Left lung (tissue), 10 donors: Measurements from ENCODE around the gene NMRK2. TPM values are rescaled to one million over a fixed set of nuclear protein-coding genes. Genes with fewer than 3 reads are reported as not detected.

Source experiments
- ATAC-seq: fragments of 200-7000 bp; cut with Tn5 transposase; one replicate; pipeline ENCODE4 v1.9.1; 2020; ENCODE audit warnings: moderate library complexity
- DNase-seq, 4 donors: peaks; one replicate each; pipeline ENCODE4 v3.0.0-alpha.2; 2013 to 2020
- H3K27ac ChIP-seq, 2 donors: fragments of 200-600 bp; sonication (generic) in 1 of 2; one replicate each; pipeline versions ENCODE4 v1.5.0 to v1.8.0; 2020 to 2021
- H3K27me3 ChIP-seq, 2 donors: fragments of 200-600 bp; sonication (generic) in 1 of 2; one replicate each; pipeline versions ENCODE4 v1.5.0 to v1.8.0; 2020 to 2021
- H3K36me3 ChIP-seq, 2 donors: fragments of 200-600 bp; sonication (generic) in 1 of 2; one replicate each; pipeline versions ENCODE4 v1.5.0 to v1.8.0; 2020 to 2021
- H3K4me1 ChIP-seq, 2 donors: fragments of 200-600 bp; one replicate each; pipeline ENCODE4 v1.8.0; 2021
- H3K4me3 ChIP-seq, 2 donors: fragments of 200-600 bp; sonication (generic) in 1 of 2; one replicate each; pipeline versions ENCODE4 v1.5.0 to v1.8.0; 2020 to 2021; ENCODE audit warnings: mild to moderate bottlenecking in 1 of 2
- H3K9me3 ChIP-seq, 2 donors: fragments of 200-600 bp; sonication (generic) in 1 of 2; one replicate each; pipeline versions ENCODE4 v1.5.0 to v1.8.0; 2020 to 2021
- CTCF ChIP-seq, 2 donors: fragments of 200-600 bp; sonication (generic) in 1 of 2; IDR thresholded peaks; one replicate each; pipeline versions ENCODE4 v1.5.0 to v1.8.0; 2021; ENCODE audit warnings: antibody characterized with exemption in 2 of 2
- intact Hi-C, 2 donors: fragments of 100-400 bp; cut with DNase I; formaldehyde crosslinking; loops; one replicate each; pipeline versions ENCODE4 v1.11.2 to v1.14.2; 2022
- polyA plus RNA-seq, 6 donors: library from polyadenylated mRNA; unstranded; fragments of 120-200 nt; gene quantifications; one replicate each; pipeline ENCODE4 v1.2.1, GENCODE V29; 2013; ENCODE audit not compliant: insufficient read length in 6 of 6
- total RNA-seq, 2 donors: library from RNA; stranded (reverse); fragmentation: NEBNext Ultra II Directional; extraction: Animal tissue kit (Norgen Biotek cat#: 25700); gene quantifications; one replicate each; pipeline ENCODE4 v1.2.1, GENCODE V29; 2021
- donor health status: DM: no; HTN: yes; CAD: no.
- donor health status: DM: no; HTN: no; CAD: no.

Gene NMRK2
- total and polyA plus RNA-seq, 8 donors = 0.32 to 0.50 TPM; not detected in 6

DNA sequence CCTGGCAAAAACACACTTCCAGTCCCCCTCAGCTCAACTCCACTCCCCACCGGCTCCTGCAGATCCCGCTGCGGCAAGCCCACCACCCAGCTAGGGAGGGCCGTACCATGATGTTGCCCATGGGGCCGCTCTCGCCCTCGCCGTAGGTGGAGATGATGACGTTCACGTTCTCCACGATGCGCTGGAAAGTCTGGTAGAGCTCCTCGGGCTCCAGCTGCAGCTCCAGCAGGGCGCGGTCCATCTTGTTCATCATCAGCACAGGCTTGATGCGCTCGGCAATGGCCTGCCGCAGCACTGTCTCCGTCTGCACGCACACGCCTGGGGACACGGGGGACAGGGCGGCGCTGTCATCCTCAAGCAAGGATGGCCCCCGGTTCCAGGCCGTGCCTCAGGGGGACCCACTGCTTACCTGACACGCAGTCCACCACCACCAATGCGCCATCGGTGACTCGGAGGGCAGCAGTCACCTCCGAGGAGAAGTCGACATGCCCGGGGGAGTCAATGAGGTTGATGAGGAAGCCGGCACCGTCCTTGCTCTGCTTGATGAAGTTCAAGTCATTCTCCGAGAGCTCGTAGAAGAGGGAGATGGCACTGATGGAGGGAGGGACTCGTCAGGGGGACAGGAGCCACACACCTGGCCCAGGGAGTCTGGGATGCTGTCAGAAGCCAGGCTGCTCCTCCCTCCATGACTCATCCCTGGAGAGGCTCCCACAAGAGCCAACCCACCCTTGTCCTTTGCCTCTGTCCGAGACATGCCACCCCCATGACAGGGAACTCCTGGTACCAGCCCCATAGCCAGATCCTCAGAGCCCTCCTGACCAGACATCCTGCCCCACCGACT, 50.1 kb downstream of the NMRK2 start:
- no peak for TF ChIP-seq CTCF (IDR thresholded peaks at IDR 0.05)
- intact Hi-C loops = no loop called here
- DNase-seq (no peak), ATAC-seq (no peak)
- no peaks in the 10 kb centered on the region for H3K27me3 ChIP-seq
- H3K36me3 ChIP-seq = peaks cover 19 to 64% of the 10 kb centered on the region in 2 donors
- no peak overlapping the region for H3K27ac ChIP-seq
- H3K4me3 ChIP-seq = peak overlapping the region in 1 of 2 donors; percentile 94
- no peaks in the 10 kb centered on the region for H3K9me3 ChIP-seq
- peaks cover 20 to 79% of the 10 kb centered on the region in 2 donors for H3K4me1 ChIP-seq

- H3K4me3 ChIP-seq = peak overlapping the region; percentile 79 to 94
- H3K9me3 ChIP-seq = no peaks in the 10 kb centered on the region
- DNase-seq (no peak), ATAC-seq (no peak)
- intact Hi-C loops = no loop called here
- TF ChIP-seq CTCF (IDR thresholded peaks at IDR 0.05) = no peak
- peaks cover 19 to 58% of the 10 kb centered on the region in 2 donors for H3K36me3 ChIP-seq
- H3K27ac ChIP-seq = peak overlapping the region in 1 of 2 donors; percentile 96
- H3K4me1 ChIP-seq = peaks cover 20 to 83% of the 10 kb centered on the region in 2 donors
- H3K27me3 ChIP-seq = no peaks in the 10 kb centered on the region
These were observed 50.7 kb downstream of the NMRK2 start for GRCh38 chr19:3983542-3983914.

DNA sequence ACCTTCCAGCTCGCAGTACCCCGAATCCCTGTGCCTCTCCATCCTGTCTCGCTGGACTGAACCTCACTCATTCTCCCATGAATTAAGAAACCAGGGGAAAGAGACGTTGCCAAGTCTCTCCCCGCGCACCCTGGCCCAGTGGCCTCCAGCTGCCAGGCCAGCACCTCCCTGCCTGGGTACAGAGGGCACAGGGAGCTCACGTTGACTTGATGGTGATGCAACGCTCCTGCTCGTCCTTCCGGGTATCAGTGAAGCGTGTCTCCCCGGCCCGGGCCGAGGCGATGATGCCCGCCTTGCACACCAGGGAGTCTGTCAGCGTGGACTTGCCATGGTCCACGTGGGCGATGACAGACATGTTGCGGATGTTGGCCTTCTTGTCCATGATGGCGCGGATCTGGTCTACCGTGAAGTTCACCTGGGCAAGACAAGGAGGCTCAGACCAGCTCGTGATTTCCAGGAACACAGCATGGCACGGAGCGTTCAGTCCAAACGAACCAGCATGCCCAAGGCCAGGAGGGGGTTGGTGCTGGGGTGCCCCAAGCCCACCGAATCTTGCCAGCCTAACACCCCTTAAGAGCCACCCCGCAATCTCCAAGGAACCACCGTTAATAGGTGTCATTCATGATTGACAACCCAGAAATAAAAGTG, 51.2 kb downstream of the NMRK2 start:
- H3K4me3 ChIP-seq = peak overlapping the region; percentile 79 to 94
- H3K27me3 ChIP-seq = no peaks in the 10 kb centered on the region
- no peaks in the 10 kb centered on the region for H3K9me3 ChIP-seq
- intact Hi-C loops = no loop called here
- peak in 1 of 4 donors; percentile 83 for DNase-seq
- no peak for TF ChIP-seq CTCF (IDR thresholded peaks at IDR 0.05)
- H3K36me3 ChIP-seq = peaks cover 18 to 53% of the 10 kb centered on the region in 2 donors
- H3K4me1 ChIP-seq = peaks cover 20 to 83% of the 10 kb centered on the region in 2 donors
- ATAC-seq = no peak
- H3K27ac ChIP-seq = peak overlapping the region; percentile 92 to 96

DNA sequence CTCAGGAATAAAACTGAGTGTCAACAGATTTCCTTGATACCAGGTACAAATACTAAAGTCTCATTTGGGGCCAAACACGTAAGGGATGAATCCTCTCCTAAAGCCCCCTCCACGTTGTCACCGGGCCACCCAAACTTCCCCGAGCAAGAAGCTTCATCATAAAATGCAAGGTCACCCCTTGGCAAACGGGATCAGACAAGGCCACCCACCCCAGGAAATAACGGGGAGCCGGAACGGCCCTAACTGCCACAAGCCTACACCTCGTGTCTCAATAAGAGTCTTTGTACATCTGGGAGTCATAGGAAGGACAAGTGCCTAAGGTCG, 51.7 kb downstream of the NMRK2 start:
- H3K27ac ChIP-seq = peak overlapping the region; percentile 92 to 96
- no peak for TF ChIP-seq CTCF (IDR thresholded peaks at IDR 0.05)
- H3K9me3 ChIP-seq = no peaks in the 10 kb centered on the region
- intact Hi-C loops = no loop called here
- H3K4me3 ChIP-seq = peak overlapping the region; percentile 79 to 94
- peaks cover 13 to 48% of the 10 kb centered on the region in 2 donors for H3K36me3 ChIP-seq
- H3K4me1 ChIP-seq = peaks cover 20 to 80% of the 10 kb centered on the region in 2 donors
- ATAC-seq (no peak), DNase-seq (no peak)
- no peaks in the 10 kb centered on the region for H3K27me3 ChIP-seq
